Measurements from ENCODE around the gene ADARB2. TPM values are rescaled to one million over a fixed set of nuclear protein-coding genes. Genes with fewer than 3 reads are reported as not detected.
"Not testable (repeated sequence)": the region's sequence is repeated elsewhere in the genome, so short reads cannot be mapped to it uniquely, and the experiment has no call there.

The ADARB2 gene
- total and polyA plus RNA-seq, 2 experiments from 2014 or later = 1.6 to 3.1 TPM

- Histone ChIP-seq H3K4me3 (no peak overlapping the region), H3K36me3 (no peaks in the 10 kb centered on the region), H3K27me3 (peaks cover 8% of the 10 kb centered on the region), H3K4me1 (ENCODE audit: low read depth) (no peaks in the 10 kb centered on the region), H3K9me3 (ENCODE audit: low read depth) (no peaks in the 10 kb centered on the region), H3K27ac (no peak overlapping the region)
- no peak for DNase-seq (ENCODE audit: low read depth in 1 of 2, low spot score in 1 of 2)
- TF ChIP-seq CTCF (IDR thresholded peaks at IDR 0.05; ENCODE audit: low read depth, low read length) = no peak
These were observed 320.8 kb downstream of the ADARB2 start for GRCh38 chr10:1416456-1417037.

- Histone ChIP-seq H3K4me1 (ENCODE audit: low read depth) (no peaks in the 10 kb centered on the region), H3K9me3 (ENCODE audit: low read depth) (no peaks in the 10 kb centered on the region), H3K27me3 (peaks cover 1% of the 10 kb centered on the region), H3K27ac (no peak overlapping the region), H3K36me3 (no peaks in the 10 kb centered on the region), H3K4me3 (no peak overlapping the region)
- TF ChIP-seq CTCF (IDR thresholded peaks at IDR 0.05; ENCODE audit: low read depth, low read length) = no peak
- no peak for DNase-seq (ENCODE audit: low read depth in 1 of 2, low spot score in 1 of 2)
These were observed 322.4 kb downstream of the ADARB2 start for GRCh38 chr10:1414893-1415292.

GRCh38 chr10:1414346-1414745 lies 323.0 kb downstream of the ADARB2 start:
- not testable (repeated sequence) for H3K27ac ChIP-seq; H3K27me3 ChIP-seq; H3K4me3 ChIP-seq; H3K9me3 ChIP-seq (ENCODE audit: low read depth); DNase-seq (ENCODE audit: low read depth in 1 of 2, low spot score in 1 of 2); H3K4me1 ChIP-seq (ENCODE audit: low read depth); H3K36me3 ChIP-seq

- Histone ChIP-seq H3K9me3 (ENCODE audit: low read depth) (no peaks in the 10 kb centered on the region), H3K27ac (no peak overlapping the region), H3K36me3 (no peaks in the 10 kb centered on the region), H3K4me3 (no peak overlapping the region), H3K27me3 (no peaks in the 10 kb centered on the region), H3K4me1 (ENCODE audit: low read depth) (no peaks in the 10 kb centered on the region)
- TF ChIP-seq CTCF (IDR thresholded peaks at IDR 0.05; ENCODE audit: low read depth, low read length) = no peak
- no peak for DNase-seq (ENCODE audit: low read depth in 1 of 2, low spot score in 1 of 2)
These were observed 323.5 kb downstream of the ADARB2 start for GRCh38 chr10:1413823-1414222.

GRCh38 chr10:1413256-1413655 lies 324.1 kb downstream of the ADARB2 start:
- Histone ChIP-seq H3K36me3 (no peaks in the 10 kb centered on the region), H3K27ac (no peak overlapping the region), H3K9me3 (ENCODE audit: low read depth) (no peaks in the 10 kb centered on the region), H3K4me3 (no peak overlapping the region), H3K27me3 (no peaks in the 10 kb centered on the region), H3K4me1 (ENCODE audit: low read depth) (no peaks in the 10 kb centered on the region)
- DNase-seq (ENCODE audit: low read depth in 1 of 2, low spot score in 1 of 2) = no peak
- TF ChIP-seq CTCF (IDR thresholded peaks at IDR 0.05; ENCODE audit: low read depth, low read length) = no peak

GRCh38 chr10:1412531-1413189 lies 324.7 kb downstream of the ADARB2 start:
- DNase-seq (ENCODE audit: low read depth in 1 of 2, low spot score in 1 of 2) = no peak
- H3K4me1 ChIP-seq (ENCODE audit: low read depth) = no peaks in the 10 kb centered on the region

More at GRCh38 chr10:1412531-1413189, 324.7 kb downstream of the ADARB2 start:
- Histone ChIP-seq H3K36me3 (no peaks in the 10 kb centered on the region), H3K4me3 (no peak overlapping the region), H3K9me3 (ENCODE audit: low read depth) (no peaks in the 10 kb centered on the region), H3K27me3 (no peaks in the 10 kb centered on the region), H3K27ac (no peak overlapping the region)
- TF ChIP-seq CTCF (IDR thresholded peaks at IDR 0.05; ENCODE audit: low read depth, low read length) = no peak
